Transverse colon (tissue), 4 donors: ENCODE measurements around the gene SOX18. TPM values are rescaled to one million over a fixed set of nuclear protein-coding genes. Genes with fewer than 3 reads are reported as not detected.
A peak's percentile ranks its signal among the peaks of the same experiment; 100 is the strongest.

Experiments used
- DNase-seq: peaks from one replicate; pipeline ENCODE4 v3.0.0-alpha.2; 2019
- H3K27ac ChIP-seq, 4 donors: fragments of 200-600 bp; sonication (generic); 2 replicates each; pipeline ENCODE4 v1.5.1; 2016 to 2018; ENCODE audit warnings: inconsistent platforms in 4 of 4
- H3K27me3 ChIP-seq: fragments of 200-600 bp; sonication (generic); 2 replicates; pipeline ENCODE4 v1.5.1; 2017; ENCODE audit warnings: inconsistent platforms
- H3K36me3 ChIP-seq, 4 donors: fragments of 200-600 bp; sonication (generic); 2 replicates each; pipeline ENCODE4 v1.5.1; 2017 to 2019; ENCODE audit warnings: inconsistent platforms in 4 of 4
- H3K4me1 ChIP-seq, 4 donors: fragments of 200-600 bp; sonication (generic); 2 replicates each; pipeline ENCODE4 v1.5.1; 2017 to 2020; ENCODE audit warnings: inconsistent platforms in 4 of 4
- H3K4me3 ChIP-seq, 4 donors: fragments of 200-600 bp; sonication (generic); 1 replicate in 1 of 4; 2 replicates in 3 of 4; pipeline versions ENCODE4 v1.5.1 to v1.6.1; 2017 to 2019; ENCODE audit warnings: inconsistent platforms in 4 of 4
- H3K9me3 ChIP-seq, 2 donors: fragments of 200-600 bp; sonication (generic); 2 replicates each; pipeline ENCODE4 v1.5.1; 2017 to 2019; ENCODE audit warnings: inconsistent platforms in 2 of 2
- EP300 ChIP-seq: sonication (generic); formaldehyde crosslinking; IDR thresholded peaks from one replicate; pipeline ENCODE4 v1.6.1; 2017; ENCODE audit warnings: antibody characterized with exemption, low read depth
- POLR2A ChIP-seq: fragments of 450-650 bp; IDR thresholded peaks from one replicate; pipeline ENCODE4 v1.6.1; 2016; ENCODE audit warnings: antibody characterized with exemption, mild to moderate bottlenecking, moderate library complexity
- POLR2AphosphoS5 ChIP-seq, 3 donors: sonication (generic); formaldehyde crosslinking; IDR thresholded peaks; one replicate each; pipeline ENCODE4 v1.6.1; 2016; ENCODE audit warnings: antibody characterized with exemption in 3 of 3
- WGBS, 2 donors: methylation state at CpG; one replicate each; pipeline ENCODE4 v1.1.5; 2018; ENCODE audit warnings: low coverage in 1 of 2; 5-methylcytosine and 5-hydroxymethylcytosine counted together
- in situ Hi-C, 4 donors: fragments of 200-750 bp; cut with MboI; loops; one replicate each; pipeline versions ENCODE4 v1.15.0 to v1.15.1; 2017; ENCODE audit warnings: low sequenced_read_pairs in 3 of 4, low pct_ligation_motif_present in 1 of 4, low pct_unique_long_range_greater_than_20kb in 1 of 4
- intact Hi-C: fragments of 100-400 bp; cut with DNase I; formaldehyde crosslinking; loops from one replicate; pipeline ENCODE4 v1.15.1; 2023; ENCODE audit warnings: low total_unique reads
- total RNA-seq, 4 donors: library from RNA; depleted of rRNA; stranded (reverse); fragments of >200 nt; gene quantifications; one replicate each; pipeline ENCODE4 v1.1.0, GENCODE V29; 2016
- TF ChIP-seq, protein P1 (sequence below), 5 experiments: fragments of 200-600 bp in 3 of 5; fragments of 450-650 bp in 2 of 5; sonication (generic) in 3 of 5; IDR thresholded peaks; 1 replicate in 2 of 5; 2 replicates in 3 of 5; pipeline ENCODE4 v1.5.1; 2016 to 2017; ENCODE audit warnings: antibody characterized with exemption in 5 of 5, inconsistent platforms in 3 of 5, mild to moderate bottlenecking in 2 of 5, moderate library complexity in 1 of 5

The SOX18 gene
- total RNA-seq, 4 donors from 2014 or later: 1.8 to 14.2 (median 6.5) TPM

DNA sequence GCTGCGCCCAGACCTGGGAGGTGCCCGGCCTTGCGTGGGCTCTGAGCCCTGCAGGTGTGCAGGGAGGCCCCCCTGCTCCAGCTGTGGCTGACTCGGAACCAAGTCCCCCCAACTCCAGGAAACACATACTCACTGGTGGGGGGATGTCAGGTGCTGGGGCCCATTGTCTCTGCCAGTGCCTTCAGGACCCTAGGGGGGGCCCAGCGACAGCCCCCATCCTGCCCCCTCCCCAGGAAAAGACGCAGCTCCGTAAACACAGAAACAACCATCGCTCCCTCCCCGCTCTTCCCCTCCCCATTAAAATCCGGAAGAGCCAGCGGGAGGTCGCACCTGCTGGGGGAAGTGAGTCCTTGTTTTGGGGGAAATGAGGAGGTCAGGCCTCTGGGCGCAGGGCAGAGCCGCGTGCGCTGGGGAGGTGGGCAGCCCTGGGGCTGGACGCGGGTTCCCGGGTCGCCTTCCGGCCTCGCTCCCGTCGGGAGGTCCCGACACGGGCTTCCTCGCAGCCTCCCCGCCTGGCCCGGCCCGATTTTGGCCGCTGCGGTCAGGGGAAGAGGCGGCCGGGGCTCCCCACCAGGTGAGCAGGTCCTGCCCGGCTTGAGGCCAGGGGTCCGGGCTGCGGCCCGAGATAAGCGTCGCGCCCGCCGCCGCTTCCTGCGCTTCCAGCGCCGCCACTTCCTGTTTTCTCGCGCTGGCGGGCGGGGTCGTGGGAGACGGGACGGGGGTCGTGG lies 7.2 kb downstream of the SOX18 start:
- in situ Hi-C loops (no loop called here), intact Hi-C loops (no loop called here)
- WGBS, 2 donors: 4% methylated on average over 20 of the region's 55 CpGs; no CpG with 5 or more reads in 1 of the 2 donors
- H3K4me1 ChIP-seq: peaks cover 16 to 34% (median 24%) of the 10 kb centered on the region in 4 donors
- no peaks in the 10 kb centered on the region for H3K36me3 ChIP-seq
- peak overlapping the region; percentile 38 to 55 (median 49) for H3K27ac ChIP-seq
- peak overlapping the region in 3 of 4 donors; percentile 12 to 50 (median 39) for H3K4me3 ChIP-seq
- TF ChIP-seq, protein P1, sequence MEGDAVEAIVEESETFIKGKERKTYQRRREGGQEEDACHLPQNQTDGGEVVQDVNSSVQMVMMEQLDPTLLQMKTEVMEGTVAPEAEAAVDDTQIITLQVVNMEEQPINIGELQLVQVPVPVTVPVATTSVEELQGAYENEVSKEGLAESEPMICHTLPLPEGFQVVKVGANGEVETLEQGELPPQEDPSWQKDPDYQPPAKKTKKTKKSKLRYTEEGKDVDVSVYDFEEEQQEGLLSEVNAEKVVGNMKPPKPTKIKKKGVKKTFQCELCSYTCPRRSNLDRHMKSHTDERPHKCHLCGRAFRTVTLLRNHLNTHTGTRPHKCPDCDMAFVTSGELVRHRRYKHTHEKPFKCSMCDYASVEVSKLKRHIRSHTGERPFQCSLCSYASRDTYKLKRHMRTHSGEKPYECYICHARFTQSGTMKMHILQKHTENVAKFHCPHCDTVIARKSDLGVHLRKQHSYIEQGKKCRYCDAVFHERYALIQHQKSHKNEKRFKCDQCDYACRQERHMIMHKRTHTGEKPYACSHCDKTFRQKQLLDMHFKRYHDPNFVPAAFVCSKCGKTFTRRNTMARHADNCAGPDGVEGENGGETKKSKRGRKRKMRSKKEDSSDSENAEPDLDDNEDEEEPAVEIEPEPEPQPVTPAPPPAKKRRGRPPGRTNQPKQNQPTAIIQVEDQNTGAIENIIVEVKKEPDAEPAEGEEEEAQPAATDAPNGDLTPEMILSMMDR (IDR thresholded peaks at IDR 0.05): no peak
- TF ChIP-seq POLR2A: no peak
- TF ChIP-seq EP300: no peak
- no peak for TF ChIP-seq POLR2AphosphoS5 (IDR thresholded peaks at IDR 0.05)
- DNase-seq: no peak
- H3K27me3 ChIP-seq: peaks cover 88% of the 10 kb centered on the region
- no peaks in the 10 kb centered on the region for H3K9me3 ChIP-seq

DNA sequence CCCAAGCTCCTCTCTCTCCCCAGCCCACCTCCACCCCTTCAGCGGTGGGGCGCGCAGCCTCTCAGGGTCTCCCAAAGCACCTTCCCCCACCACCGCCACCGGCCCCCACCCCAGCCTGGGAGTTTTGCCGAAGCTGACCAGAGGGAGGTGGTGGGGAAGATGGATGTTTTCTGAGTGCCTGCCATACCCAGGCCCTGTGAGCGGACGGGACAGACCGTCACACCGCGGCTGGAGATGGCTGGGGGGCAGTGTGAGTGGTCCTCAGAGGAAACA lies 7.7 kb downstream of the SOX18 start:
- in situ Hi-C loops: no loop called here
- no peaks in the 10 kb centered on the region for H3K36me3 ChIP-seq
- H3K27ac ChIP-seq: peak overlapping the region in 1 of 4 donors; percentile 38
- DNase-seq: no peak
- H3K4me3 ChIP-seq: peak overlapping the region in 2 of 4 donors; percentile 39 to 50
- TF ChIP-seq POLR2AphosphoS5 (IDR thresholded peaks at IDR 0.05) (no peak), POLR2A (no peak), EP300 (no peak)
- TF ChIP-seq, protein P1 (IDR thresholded peaks at IDR 0.05): no peak
- intact Hi-C loops: no loop called here
- no peaks in the 10 kb centered on the region for H3K9me3 ChIP-seq
- 15% methylated on average over 11 of the region's 11 CpGs; no CpG with 5 or more reads in 1 of the 2 donors for whole genome bisulfite sequencing, 2 donors
- peaks cover 16 to 34% (median 24%) of the 10 kb centered on the region in 4 donors for H3K4me1 ChIP-seq
- peaks cover 88% of the 10 kb centered on the region for H3K27me3 ChIP-seq

DNA sequence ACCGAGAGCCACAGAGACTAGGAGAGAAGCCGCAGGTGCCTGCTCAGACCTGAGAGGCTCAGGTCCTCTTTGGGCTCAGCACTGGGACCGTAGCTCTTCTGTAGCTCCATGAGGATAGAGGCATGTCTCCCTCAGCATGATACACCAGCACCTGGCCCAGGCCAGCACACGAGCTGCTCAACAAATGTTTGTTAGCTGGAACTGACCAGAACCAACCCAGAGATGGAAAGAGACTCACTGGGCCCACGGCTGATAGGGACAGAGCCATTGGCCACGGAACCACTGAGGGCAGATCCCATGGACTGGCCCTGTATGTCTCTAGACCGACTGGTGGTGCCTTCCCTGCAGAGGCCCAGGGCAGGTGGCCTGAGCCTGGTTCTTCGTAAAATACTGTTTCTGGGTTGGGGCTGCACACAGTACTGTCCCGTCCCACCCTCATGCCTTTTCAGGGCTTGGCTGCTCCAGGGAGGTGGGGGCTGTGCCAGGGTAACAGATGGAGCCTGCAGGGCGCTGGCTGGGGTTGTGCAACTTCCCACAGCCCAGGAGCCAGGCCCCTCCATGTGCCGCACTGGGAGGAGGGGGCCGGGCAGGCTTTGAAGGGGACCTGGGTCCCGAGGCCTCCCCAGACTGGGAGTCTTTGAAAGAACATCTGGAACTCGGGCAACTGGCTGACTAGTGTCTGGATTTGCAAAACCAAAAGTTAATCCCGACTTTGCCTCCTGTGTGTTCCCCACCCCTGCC lies 8.2 kb downstream of the SOX18 start:
- H3K4me3 ChIP-seq: no peak overlapping the region
- in situ Hi-C loops (no loop called here), intact Hi-C loops (no loop called here)
- H3K27ac ChIP-seq: peak overlapping the region in 1 of 4 donors; percentile 38
- no peaks in the 10 kb centered on the region for H3K36me3 ChIP-seq
- peaks cover 88% of the 10 kb centered on the region for H3K27me3 ChIP-seq
- no peaks in the 10 kb centered on the region for H3K9me3 ChIP-seq
- 48% methylated on average over 15 of the region's 15 CpGs; no CpG with 5 or more reads in 1 of the 2 donors for WGBS, 2 donors
- TF ChIP-seq POLR2A (no peak), POLR2AphosphoS5 (IDR thresholded peaks at IDR 0.05) (no peak), EP300 (no peak)
- TF ChIP-seq, protein P1 (IDR thresholded peaks at IDR 0.05): no peak
- DNase-seq: no peak
- peaks cover 16 to 34% (median 24%) of the 10 kb centered on the region in 4 donors for H3K4me1 ChIP-seq

DNA sequence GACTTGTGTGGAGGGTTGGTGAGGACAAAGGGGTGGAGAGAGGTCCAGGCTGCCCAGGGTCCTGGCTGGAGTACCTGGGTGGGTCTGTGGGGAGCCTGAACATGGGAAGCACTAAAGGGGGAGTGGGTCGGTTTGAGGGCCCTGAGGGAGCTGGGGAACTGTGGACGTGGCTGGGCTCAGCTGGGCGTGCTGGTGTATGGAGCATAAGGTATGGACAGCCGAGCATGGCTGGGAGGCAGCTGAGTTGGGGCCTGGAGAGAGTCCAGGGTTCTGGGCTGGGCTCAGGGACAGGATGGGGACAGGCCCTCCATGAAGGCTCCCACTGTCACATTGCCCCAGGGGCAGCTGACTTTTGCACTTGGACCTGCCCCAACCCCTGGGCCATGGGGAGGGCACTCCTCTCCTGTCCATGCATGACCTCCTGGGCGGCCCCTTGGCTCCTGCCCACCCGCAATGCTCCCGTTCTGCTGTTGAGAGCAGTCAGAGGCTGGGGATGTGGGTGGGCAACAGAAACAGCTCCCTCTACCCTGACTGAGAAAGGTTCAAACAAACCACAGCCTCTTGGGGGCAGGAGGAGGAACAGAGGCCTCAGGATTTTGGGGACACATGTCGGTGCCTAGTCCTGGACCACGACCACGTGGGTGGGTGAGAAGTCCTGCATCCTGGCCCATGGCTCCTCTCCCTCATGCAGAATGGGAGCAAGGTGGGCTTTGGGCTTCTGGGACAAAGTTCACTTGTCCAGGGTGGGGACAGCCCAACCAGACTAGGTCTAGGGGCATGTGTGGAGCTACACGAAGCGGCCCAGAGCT lies 9.0 kb downstream of the SOX18 start:
- Histone ChIP-seq H3K4me3 (no peak overlapping the region), H3K27me3 (peaks cover 88% of the 10 kb centered on the region), H3K27ac (no peak overlapping the region), H3K9me3 (no peaks in the 10 kb centered on the region), H3K4me1 (peaks cover 16 to 34% (median 24%) of the 10 kb centered on the region in 4 donors), H3K36me3 (no peaks in the 10 kb centered on the region)
- no peak for DNase-seq
- intact Hi-C loops (no loop called here), in situ Hi-C loops (no loop called here)
- 68% methylated on average over 12 of the region's 12 CpGs; no CpG with 5 or more reads in 1 of the 2 donors for WGBS, 2 donors
- TF ChIP-seq, protein P1 (IDR thresholded peaks at IDR 0.05): no peak
- TF ChIP-seq POLR2AphosphoS5 (IDR thresholded peaks at IDR 0.05) (no peak), POLR2A (no peak), EP300 (no peak)
